ENCODE measurements around the gene C9orf72. TPM values are rescaled to one million over a fixed set of nuclear protein-coding genes. Genes with fewer than 3 reads are reported as not detected.

The C9orf72 gene
- total RNA-seq, 2 donors from 2014 or later: 19.4 to 26.4 TPM

- Histone ChIP-seq H3K36me3 (ENCODE audit: control insufficient read depth, insufficient read depth, low read length) (no peaks in the 10 kb centered on the region), H3K27ac (ENCODE audit: low read depth, low read length) (peak overlapping the region; percentile 92), H3K9me3 (ENCODE audit: control insufficient read depth, low read length) (peaks cover 7% of the 10 kb centered on the region), H3K9ac (ENCODE audit: extremely low read depth, low read length, poor library complexity, severe bottlenecking) (peak overlapping the region; percentile 59), H3K4me1 (ENCODE audit: control insufficient read depth, insufficient read depth, low read length) (no peaks in the 10 kb centered on the region), H3K4me3 (ENCODE audit: low read length) (peak overlapping the region; percentile 96), H3K27me3 (ENCODE audit: control insufficient read depth, insufficient read depth, low read length, poor library complexity, severe bottlenecking) (no peaks in the 10 kb centered on the region)
- Mint-ChIP-seq H3K27ac (peak overlapping the region; percentile 99), H3K9me3 (peaks cover 13% of the 10 kb centered on the region), H3K4me1 (peaks cover 15% of the 10 kb centered on the region), H3K27me3 (ENCODE audit: insufficient read depth) (peaks cover 5% of the 10 kb centered on the region), H3K36me3 (ENCODE audit: low read depth) (no peaks in the 10 kb centered on the region), H3K4me3 (peak overlapping the region; percentile 88)
- peak; percentile 97 for DNase-seq
- TF ChIP-seq CTCF (conservative IDR thresholded peaks at IDR 0.05): no peak
- WGBS, 2 experiments (ENCODE audit: insufficient coverage in 1 of 2, insufficient read length in 1 of 2): 8 to 15% methylated on average over 17 to 34 of the region's 35 CpGs
These were observed 631 bp upstream of the C9orf72 start for GRCh38 chr9:27573634-27574590.

DNA sequence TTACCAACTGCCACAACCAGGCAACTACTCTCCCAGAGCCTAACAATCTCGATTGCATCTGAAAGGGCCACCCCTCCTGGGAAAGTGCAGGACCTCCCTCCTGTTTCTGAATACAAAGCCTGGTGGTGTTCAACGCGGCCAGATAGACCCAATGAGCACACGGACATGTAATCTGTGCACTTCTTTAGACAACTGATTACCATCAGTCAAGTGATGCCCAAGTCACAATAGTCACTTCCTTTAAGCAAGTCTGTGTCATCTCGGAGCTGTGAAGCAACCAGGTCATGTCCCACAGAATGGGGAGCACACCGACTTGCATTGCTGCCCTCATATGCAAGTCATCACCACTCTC is 739 bp downstream of the C9orf72 start:
- Histone ChIP-seq H3K9ac (ENCODE audit: extremely low read depth, low read length, poor library complexity, severe bottlenecking) (peak overlapping the region; percentile 54), H3K27ac (ENCODE audit: low read depth, low read length) (peak overlapping the region; percentile 92), H3K27me3 (ENCODE audit: control insufficient read depth, insufficient read depth, low read length, poor library complexity, severe bottlenecking) (no peaks in the 10 kb centered on the region), H3K4me3 (ENCODE audit: low read length) (peak overlapping the region; percentile 96), H3K36me3 (ENCODE audit: control insufficient read depth, insufficient read depth, low read length) (no peaks in the 10 kb centered on the region), H3K9me3 (ENCODE audit: control insufficient read depth, low read length) (no peaks in the 10 kb centered on the region), H3K4me1 (ENCODE audit: control insufficient read depth, insufficient read depth, low read length) (no peaks in the 10 kb centered on the region)
- H3K4me3 Mint-ChIP-seq: peak overlapping the region; percentile 88
- no peak for TF ChIP-seq CTCF (conservative IDR thresholded peaks at IDR 0.05)
- peaks cover 2% of the 10 kb centered on the region for H3K9me3 Mint-ChIP-seq
- peak; percentile 65 for DNase-seq
- peaks cover 18% of the 10 kb centered on the region for H3K4me1 Mint-ChIP-seq
- WGBS, 2 experiments (ENCODE audit: insufficient coverage in 1 of 2, insufficient read length in 1 of 2): 3 to 4% methylated on average over 5 to 6 of the region's 6 CpGs
- peaks cover 5% of the 10 kb centered on the region for H3K27me3 Mint-ChIP-seq (ENCODE audit: insufficient read depth)
- peak overlapping the region; percentile 99 for H3K27ac Mint-ChIP-seq
- no peaks in the 10 kb centered on the region for H3K36me3 Mint-ChIP-seq (ENCODE audit: low read depth)

- Mint-ChIP-seq H3K9me3 (peaks cover 2% of the 10 kb centered on the region), H3K36me3 (ENCODE audit: low read depth) (no peaks in the 10 kb centered on the region), H3K4me3 (peak overlapping the region; percentile 88), H3K27ac (peak overlapping the region; percentile 99), H3K27me3 (ENCODE audit: insufficient read depth) (peaks cover 5% of the 10 kb centered on the region), H3K4me1 (peaks cover 23% of the 10 kb centered on the region)
- Histone ChIP-seq H3K4me3 (ENCODE audit: low read length) (peak overlapping the region; percentile 96), H3K27ac (ENCODE audit: low read depth, low read length) (no peak overlapping the region), H3K9ac (ENCODE audit: extremely low read depth, low read length, poor library complexity, severe bottlenecking) (no peak overlapping the region), H3K9me3 (ENCODE audit: control insufficient read depth, low read length) (no peaks in the 10 kb centered on the region), H3K27me3 (ENCODE audit: control insufficient read depth, insufficient read depth, low read length, poor library complexity, severe bottlenecking) (no peaks in the 10 kb centered on the region), H3K4me1 (ENCODE audit: control insufficient read depth, insufficient read depth, low read length) (no peaks in the 10 kb centered on the region), H3K36me3 (ENCODE audit: control insufficient read depth, insufficient read depth, low read length) (no peaks in the 10 kb centered on the region)
- 68% methylated on average over 3 of the region's 3 CpGs; no CpG with 5 or more reads in 1 of the 2 experiments for WGBS, 2 experiments (ENCODE audit: insufficient coverage in 1 of 2, insufficient read length in 1 of 2)
- TF ChIP-seq CTCF (conservative IDR thresholded peaks at IDR 0.05): no peak
- DNase-seq: no peak
These were observed 1.2 kb downstream of the C9orf72 start for GRCh38 chr9:27572061-27572460.
